ENCODE data around the gene HHIP. TPM values are rescaled to one million over a fixed set of nuclear protein-coding genes. Genes with fewer than 3 reads are reported as not detected.

Gene HHIP
- total RNA-seq, 2 donors from 2014 or later: 0.48 TPM; not detected in 1

GRCh38 chr4:144720491-144720890 lies 74.5 kb downstream of the HHIP start:
- no peaks in the 10 kb centered on the region for H3K27me3 Mint-ChIP-seq (ENCODE audit: low read depth)
- ATAC-seq (replicated peaks in 1 of 2): no peak
- H3K4me3 Mint-ChIP-seq: no peak overlapping the region
- no peaks in the 10 kb centered on the region for H3K9me3 Mint-ChIP-seq
- no peak overlapping the region for H3K27ac Mint-ChIP-seq
- no peaks in the 10 kb centered on the region for H3K4me1 Mint-ChIP-seq (ENCODE audit: low read depth)
- no peak for DNase-seq
- no peaks in the 10 kb centered on the region for H3K36me3 Mint-ChIP-seq (ENCODE audit: insufficient read depth in 2 of 2)

GRCh38 chr4:144721994-144722393 lies 76.0 kb downstream of the HHIP start:
- no peak for ATAC-seq (replicated peaks in 1 of 2)
- Mint-ChIP-seq H3K36me3 (ENCODE audit: insufficient read depth in 2 of 2) (no peaks in the 10 kb centered on the region), H3K4me3 (no peak overlapping the region), H3K9me3 (no peaks in the 10 kb centered on the region), H3K4me1 (ENCODE audit: low read depth) (no peaks in the 10 kb centered on the region), H3K27ac (no peak overlapping the region), H3K27me3 (ENCODE audit: low read depth) (no peaks in the 10 kb centered on the region)
- no peak for DNase-seq

GRCh38 chr4:144723471-144723870 lies 77.5 kb downstream of the HHIP start:
- Mint-ChIP-seq H3K4me3 (no peak overlapping the region), H3K36me3 (ENCODE audit: insufficient read depth in 2 of 2) (no peaks in the 10 kb centered on the region), H3K9me3 (no peaks in the 10 kb centered on the region), H3K27ac (no peak overlapping the region), H3K4me1 (ENCODE audit: low read depth) (no peaks in the 10 kb centered on the region), H3K27me3 (ENCODE audit: low read depth) (no peaks in the 10 kb centered on the region)
- DNase-seq (no peak), ATAC-seq (replicated peaks in 1 of 2) (no peak)

GRCh38 chr4:144729175-144729574 lies 83.2 kb downstream of the HHIP start:
- no peak for ATAC-seq (replicated peaks in 1 of 2)

GRCh38 chr4:144732584-144733428 lies 86.8 kb downstream of the HHIP start:
- no peaks in the 10 kb centered on the region for H3K36me3 Mint-ChIP-seq (ENCODE audit: insufficient read depth in 2 of 2)
- no peaks in the 10 kb centered on the region for H3K27me3 Mint-ChIP-seq (ENCODE audit: low read depth)

More at GRCh38 chr4:144729175-144729574, 83.2 kb downstream of the HHIP start:
- no peak for DNase-seq
- no peak overlapping the region for H3K4me3 Mint-ChIP-seq
- H3K4me1 Mint-ChIP-seq (ENCODE audit: low read depth): no peaks in the 10 kb centered on the region
- no peak overlapping the region for H3K27ac Mint-ChIP-seq
- no peaks in the 10 kb centered on the region for H3K36me3 Mint-ChIP-seq (ENCODE audit: insufficient read depth in 2 of 2)
- H3K9me3 Mint-ChIP-seq: no peaks in the 10 kb centered on the region
- no peaks in the 10 kb centered on the region for H3K27me3 Mint-ChIP-seq (ENCODE audit: low read depth)

GRCh38 chr4:144733566-144733965 lies 87.6 kb downstream of the HHIP start:
- ATAC-seq (replicated peaks in 1 of 2): no peak
- H3K27me3 Mint-ChIP-seq (ENCODE audit: low read depth): no peaks in the 10 kb centered on the region
- no peaks in the 10 kb centered on the region for H3K9me3 Mint-ChIP-seq
- H3K4me3 Mint-ChIP-seq: no peak overlapping the region
- no peaks in the 10 kb centered on the region for H3K4me1 Mint-ChIP-seq (ENCODE audit: low read depth)
- DNase-seq: no peak
- no peak overlapping the region for H3K27ac Mint-ChIP-seq
- no peaks in the 10 kb centered on the region for H3K36me3 Mint-ChIP-seq (ENCODE audit: insufficient read depth in 2 of 2)

More at GRCh38 chr4:144732584-144733428, 86.8 kb downstream of the HHIP start:
- no peak for ATAC-seq (replicated peaks in 1 of 2)
- DNase-seq: no peak
- no peak overlapping the region for H3K27ac Mint-ChIP-seq
- H3K4me1 Mint-ChIP-seq (ENCODE audit: low read depth): no peaks in the 10 kb centered on the region
- no peak overlapping the region for H3K4me3 Mint-ChIP-seq
- H3K9me3 Mint-ChIP-seq: no peaks in the 10 kb centered on the region

- no peaks in the 10 kb centered on the region for H3K36me3 Mint-ChIP-seq (ENCODE audit: insufficient read depth in 2 of 2)
- no peaks in the 10 kb centered on the region for H3K9me3 Mint-ChIP-seq
- H3K27me3 Mint-ChIP-seq (ENCODE audit: low read depth): no peaks in the 10 kb centered on the region
- H3K27ac Mint-ChIP-seq: no peak overlapping the region
- no peaks in the 10 kb centered on the region for H3K4me1 Mint-ChIP-seq (ENCODE audit: low read depth)
- DNase-seq (no peak), ATAC-seq (replicated peaks in 1 of 2) (no peak)
- no peak overlapping the region for H3K4me3 Mint-ChIP-seq
Measured at GRCh38 chr4:144734522-144734921, 88.6 kb downstream of the HHIP start.

GRCh38 chr4:144738649-144739048 lies 92.7 kb downstream of the HHIP start:
- Mint-ChIP-seq H3K27me3 (ENCODE audit: low read depth) (no peaks in the 10 kb centered on the region), H3K4me3 (no peak overlapping the region), H3K9me3 (no peaks in the 10 kb centered on the region), H3K27ac (no peak overlapping the region), H3K36me3 (ENCODE audit: insufficient read depth in 2 of 2) (no peaks in the 10 kb centered on the region), H3K4me1 (ENCODE audit: low read depth) (no peaks in the 10 kb centered on the region)
- ATAC-seq (replicated peaks in 1 of 2) (no peak), DNase-seq (no peak)

GRCh38 chr4:144739511-144740033 lies 93.6 kb downstream of the HHIP start:
- Mint-ChIP-seq H3K36me3 (ENCODE audit: insufficient read depth in 2 of 2) (no peaks in the 10 kb centered on the region), H3K27ac (no peak overlapping the region), H3K4me1 (ENCODE audit: low read depth) (no peaks in the 10 kb centered on the region), H3K27me3 (ENCODE audit: low read depth) (no peaks in the 10 kb centered on the region), H3K4me3 (no peak overlapping the region), H3K9me3 (no peaks in the 10 kb centered on the region)
- DNase-seq: no peak
- ATAC-seq (replicated peaks in 1 of 2): no peak

GRCh38 chr4:144740316-144740715 lies 94.4 kb downstream of the HHIP start:
- Mint-ChIP-seq H3K36me3 (ENCODE audit: insufficient read depth in 2 of 2) (no peaks in the 10 kb centered on the region), H3K27me3 (ENCODE audit: low read depth) (no peaks in the 10 kb centered on the region), H3K9me3 (no peaks in the 10 kb centered on the region), H3K4me3 (no peak overlapping the region), H3K4me1 (ENCODE audit: low read depth) (no peaks in the 10 kb centered on the region), H3K27ac (no peak overlapping the region)
- ATAC-seq (replicated peaks in 1 of 2) (no peak), DNase-seq (no peak)

GRCh38 chr4:144748814-144749555 lies 103.0 kb downstream of the HHIP start:
- ATAC-seq (replicated peaks in 1 of 2): no peak
- H3K27ac Mint-ChIP-seq: no peak overlapping the region
- H3K4me1 Mint-ChIP-seq (ENCODE audit: low read depth): no peaks in the 10 kb centered on the region
- H3K27me3 Mint-ChIP-seq (ENCODE audit: low read depth): no peaks in the 10 kb centered on the region
- no peak for DNase-seq
- H3K9me3 Mint-ChIP-seq: peaks cover 0 to 2% of the 10 kb centered on the region in 2 donors
- H3K36me3 Mint-ChIP-seq (ENCODE audit: insufficient read depth in 2 of 2): no peaks in the 10 kb centered on the region
- H3K4me3 Mint-ChIP-seq: no peak overlapping the region

- no peak for ATAC-seq (replicated peaks in 1 of 2)
- no peak overlapping the region for H3K4me3 Mint-ChIP-seq
- H3K27me3 Mint-ChIP-seq (ENCODE audit: low read depth): no peaks in the 10 kb centered on the region
- no peaks in the 10 kb centered on the region for H3K36me3 Mint-ChIP-seq (ENCODE audit: insufficient read depth in 2 of 2)
- no peaks in the 10 kb centered on the region for H3K4me1 Mint-ChIP-seq (ENCODE audit: low read depth)
- no peak for DNase-seq
- H3K27ac Mint-ChIP-seq: no peak overlapping the region
- H3K9me3 Mint-ChIP-seq: peaks cover 0 to 2% of the 10 kb centered on the region in 2 donors
Measured at GRCh38 chr4:144750348-144750747, 104.4 kb downstream of the HHIP start.
